Left lung (tissue), 10 donors: ENCODE data around the gene YARS2. TPM values are rescaled to one million over a fixed set of nuclear protein-coding genes. Genes with fewer than 3 reads are reported as not detected.

Experiments used
- ATAC-seq: fragments of 200-7000 bp; cut with Tn5 transposase; one replicate; pipeline ENCODE4 v1.9.1; 2020; ENCODE audit warnings: moderate library complexity
- DNase-seq, 4 donors: peaks; one replicate each; pipeline ENCODE4 v3.0.0-alpha.2; 2013 to 2020
- H3K27ac ChIP-seq, 2 donors: fragments of 200-600 bp; sonication (generic) in 1 of 2; one replicate each; pipeline versions ENCODE4 v1.5.0 to v1.8.0; 2020 to 2021
- H3K27me3 ChIP-seq, 2 donors: fragments of 200-600 bp; sonication (generic) in 1 of 2; one replicate each; pipeline versions ENCODE4 v1.5.0 to v1.8.0; 2020 to 2021
- H3K36me3 ChIP-seq, 2 donors: fragments of 200-600 bp; sonication (generic) in 1 of 2; one replicate each; pipeline versions ENCODE4 v1.5.0 to v1.8.0; 2020 to 2021
- H3K4me1 ChIP-seq, 2 donors: fragments of 200-600 bp; one replicate each; pipeline ENCODE4 v1.8.0; 2021
- H3K4me3 ChIP-seq, 2 donors: fragments of 200-600 bp; sonication (generic) in 1 of 2; one replicate each; pipeline versions ENCODE4 v1.5.0 to v1.8.0; 2020 to 2021; ENCODE audit warnings: mild to moderate bottlenecking in 1 of 2
- H3K9me3 ChIP-seq, 2 donors: fragments of 200-600 bp; sonication (generic) in 1 of 2; one replicate each; pipeline versions ENCODE4 v1.5.0 to v1.8.0; 2020 to 2021
- CTCF ChIP-seq, 2 donors: fragments of 200-600 bp; sonication (generic) in 1 of 2; IDR thresholded peaks; one replicate each; pipeline versions ENCODE4 v1.5.0 to v1.8.0; 2021; ENCODE audit warnings: antibody characterized with exemption in 2 of 2
- intact Hi-C, 2 donors: fragments of 100-400 bp; cut with DNase I; formaldehyde crosslinking; loops; one replicate each; pipeline versions ENCODE4 v1.11.2 to v1.14.2; 2022
- polyA plus RNA-seq, 6 donors: library from polyadenylated mRNA; unstranded; fragments of 120-200 nt; gene quantifications; one replicate each; pipeline ENCODE4 v1.2.1, GENCODE V29; 2013; ENCODE audit not compliant: insufficient read length in 6 of 6
- total RNA-seq, 2 donors: library from RNA; stranded (reverse); fragmentation: NEBNext Ultra II Directional; extraction: Animal tissue kit (Norgen Biotek cat#: 25700); gene quantifications; one replicate each; pipeline ENCODE4 v1.2.1, GENCODE V29; 2021
- donor health status: DM: no; HTN: yes; CAD: no.
- donor health status: DM: no; HTN: no; CAD: no.

YARS2 gene
- total and polyA plus RNA-seq, 8 donors, result 13.3 to 33.8 (median 29.0) TPM

- peaks cover 0 to 31% of the 10 kb centered on the region in 2 donors for H3K27me3 ChIP-seq
- no peak overlapping the region for H3K27ac ChIP-seq
- H3K4me3 ChIP-seq, result no peak overlapping the region
- H3K36me3 ChIP-seq, result no peaks in the 10 kb centered on the region
- intact Hi-C loops, result no loop called here
- TF ChIP-seq CTCF (IDR thresholded peaks at IDR 0.05), result no peak
- DNase-seq (no peak), ATAC-seq (no peak)
- no peaks in the 10 kb centered on the region for H3K9me3 ChIP-seq
- H3K4me1 ChIP-seq, result no peaks in the 10 kb centered on the region
These were observed 14.4 kb upstream of the YARS2 start for GRCh38 chr12:32770141-32770540.

- no peak for ATAC-seq
- no peak for DNase-seq
- intact Hi-C loops, result loop anchor here in 1 of 2 donors (10.0 kb wide), 1 partner anchor 156 kb away; no protein-coding TSS in a partner anchor
- H3K36me3 ChIP-seq, result no peaks in the 10 kb centered on the region
- no peak overlapping the region for H3K4me3 ChIP-seq
- peaks cover 0 to 35% of the 10 kb centered on the region in 2 donors for H3K27me3 ChIP-seq
- no peak overlapping the region for H3K27ac ChIP-seq
- TF ChIP-seq CTCF (IDR thresholded peaks at IDR 0.05), result no peak
- H3K9me3 ChIP-seq, result no peaks in the 10 kb centered on the region
- H3K4me1 ChIP-seq, result no peaks in the 10 kb centered on the region
These were observed 12.8 kb upstream of the YARS2 start for GRCh38 chr12:32768518-32768917.

GRCh38 chr12:32765906-32766305, 10.2 kb upstream of the YARS2 start:
- Histone ChIP-seq H3K36me3 (no peaks in the 10 kb centered on the region), H3K4me3 (no peak overlapping the region), H3K27ac (no peak overlapping the region), H3K9me3 (no peaks in the 10 kb centered on the region), H3K27me3 (peaks cover 0 to 37% of the 10 kb centered on the region in 2 donors), H3K4me1 (no peaks in the 10 kb centered on the region)
- ATAC-seq (no peak), DNase-seq (peak in 1 of 4 donors; percentile 34)
- intact Hi-C loops, result loop anchor here in 1 of 2 donors (10.0 kb wide), 1 partner anchor 159 kb away; no protein-coding TSS in a partner anchor
- TF ChIP-seq CTCF (IDR thresholded peaks at IDR 0.05), result no peak

DNA sequence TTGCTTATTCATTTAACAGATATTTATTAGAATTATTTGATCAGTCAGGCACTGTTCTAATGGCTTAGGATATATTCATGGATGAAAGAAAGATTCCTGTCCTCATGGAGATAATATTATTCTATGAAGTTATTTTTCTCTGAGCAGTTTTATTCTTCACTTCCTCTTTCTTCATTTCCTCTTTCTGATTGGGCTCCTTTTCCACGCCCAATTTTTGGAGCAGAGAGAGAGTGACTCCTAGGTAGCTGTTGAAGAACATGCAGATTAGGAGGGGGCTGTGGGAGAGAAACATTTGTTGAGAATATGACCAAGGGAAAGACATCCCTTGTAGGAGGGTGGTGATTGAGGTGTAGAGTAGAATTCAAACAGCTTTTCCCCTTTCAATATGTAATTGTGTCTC, 6.0 kb upstream of the YARS2 start:
- Histone ChIP-seq H3K9me3 (no peaks in the 10 kb centered on the region), H3K4me1 (no peaks in the 10 kb centered on the region), H3K27me3 (peaks cover 0 to 28% of the 10 kb centered on the region in 2 donors), H3K36me3 (no peaks in the 10 kb centered on the region), H3K4me3 (no peak overlapping the region), H3K27ac (no peak overlapping the region)
- no peak for TF ChIP-seq CTCF (IDR thresholded peaks at IDR 0.05)
- DNase-seq (no peak), ATAC-seq (no peak)
- intact Hi-C loops, result loop anchor here in 1 of 2 donors (10.0 kb wide), 1 partner anchor 163 kb away; no protein-coding TSS in a partner anchor

DNA sequence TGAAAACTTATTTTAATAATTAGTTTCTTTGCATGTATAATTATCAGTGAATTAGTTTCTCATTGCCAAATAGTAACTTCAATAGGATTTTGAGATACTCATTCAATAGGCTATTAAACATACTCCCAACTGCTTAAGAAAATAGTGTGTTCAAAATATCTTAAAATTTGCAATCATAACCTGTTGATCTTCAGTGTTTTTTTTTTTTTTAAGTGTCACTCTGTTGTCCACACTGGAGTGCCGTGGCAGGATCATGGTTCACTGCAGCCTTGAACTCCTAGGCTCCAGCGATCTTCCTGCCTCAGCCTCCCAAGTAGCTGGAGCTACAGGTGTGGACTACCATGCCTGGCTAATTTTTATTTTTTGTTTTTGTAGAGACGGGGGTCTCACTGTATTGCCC, 1.5 kb upstream of the YARS2 start:
- DNase-seq (no peak), ATAC-seq (no peak)
- Histone ChIP-seq H3K36me3 (peaks cover 3 to 11% of the 10 kb centered on the region in 2 donors), H3K27me3 (peaks cover 0 to 13% of the 10 kb centered on the region in 2 donors), H3K4me3 (no peak overlapping the region), H3K4me1 (peaks cover 7 to 20% of the 10 kb centered on the region in 2 donors), H3K27ac (no peak overlapping the region), H3K9me3 (no peaks in the 10 kb centered on the region)
- intact Hi-C loops, result no loop called here
- TF ChIP-seq CTCF (IDR thresholded peaks at IDR 0.05), result no peak
